Sigmoid colon (tissue), 7 donors: ENCODE data around the gene IL6ST. TPM values are rescaled to one million over a fixed set of nuclear protein-coding genes. Genes with fewer than 3 reads are reported as not detected.

ENCODE experiments used
- DNase-seq: peaks from one replicate; pipeline ENCODE4 v3.0.0-alpha.2; 2019
- H3K27ac ChIP-seq, 4 donors: fragments of 200-600 bp; sonication (generic); one replicate each; pipeline ENCODE4 v1.5.1; 2016 to 2019; ENCODE audit warnings: mild to moderate bottlenecking in 1 of 4
- H3K27me3 ChIP-seq, 3 donors: fragments of 200-600 bp; sonication (generic); one replicate each; pipeline ENCODE4 v1.5.1; 2019; ENCODE audit warnings: mild to moderate bottlenecking in 1 of 3
- H3K36me3 ChIP-seq, 4 donors: fragments of 200-600 bp; sonication (generic); one replicate each; pipeline ENCODE4 v1.5.1; 2016 to 2019
- H3K4me1 ChIP-seq, 4 donors: fragments of 200-600 bp; sonication (generic); one replicate each; pipeline ENCODE4 v1.5.1; 2017 to 2019
- H3K4me3 ChIP-seq, 4 donors: fragments of 200-600 bp; sonication (generic); one replicate each; pipeline ENCODE4 v1.5.1; 2017 to 2019; ENCODE audit warnings: mild to moderate bottlenecking in 2 of 4, moderate library complexity in 1 of 4
- H3K9me3 ChIP-seq, 4 donors: fragments of 200-600 bp in 3 of 4; sonication (generic) in 3 of 4; one replicate each; pipeline versions ENCODE4 v1.5.1 to v1.6.1; 2013 to 2019
- CTCF ChIP-seq, 4 experiments: fragments of 450-650 bp in 3 of 4; fragments of 200-600 bp in 1 of 4; IDR thresholded peaks; one replicate each; pipeline ENCODE4 v1.5.1; 2016 to 2019; ENCODE audit warnings: antibody characterized with exemption in 4 of 4, mild to moderate bottlenecking in 3 of 4, moderate library complexity in 2 of 4
- EP300 ChIP-seq, 4 donors: sonication (generic); formaldehyde crosslinking; IDR thresholded peaks; one replicate each; pipeline ENCODE4 v1.6.1; 2017; ENCODE audit warnings: antibody characterized with exemption in 4 of 4
- POLR2A ChIP-seq, 2 donors: fragments of 450-650 bp; IDR thresholded peaks; one replicate each; pipeline ENCODE4 v1.6.1; 2016; ENCODE audit warnings: antibody characterized with exemption in 2 of 2, mild to moderate bottlenecking in 2 of 2, moderate library complexity in 2 of 2
- POLR2AphosphoS5 ChIP-seq, 4 donors: sonication (generic); formaldehyde crosslinking; IDR thresholded peaks; one replicate each; pipeline ENCODE4 v1.6.1; 2017; ENCODE audit warnings: antibody characterized with exemption in 4 of 4
- WGBS, 2 donors: extraction: QIAGEN DNeasy Blood & Tissue Kit; methylation state at CpG; one replicate each; pipeline ENCODE4 v1.1.7; 2013; 5-methylcytosine and 5-hydroxymethylcytosine counted together
- intact Hi-C: fragments of 100-400 bp; cut with DNase I; formaldehyde crosslinking; loops from one replicate; pipeline ENCODE4 v1.15.1; 2023
- polyA plus RNA-seq, 3 donors: library from polyadenylated mRNA; stranded (reverse); fragments of 200-250 nt; gene quantifications; one replicate each; pipeline ENCODE4 v1.2.3, GENCODE V29; 2013
- total RNA-seq, 4 donors: library from RNA; depleted of rRNA; stranded (reverse); fragments of >200 nt; gene quantifications; one replicate each; pipeline ENCODE4 v1.1.0, GENCODE V29; 2016
- donor health status: healthy with polysubstance abuse.
- donor health status: Bipolar disorder and iron deficiency.
- donor health status: healthy.

IL6ST gene
- total and polyA plus RNA-seq, 7 donors = 7.4 to 373 (median 206) TPM

- no peaks in the 10 kb centered on the region for H3K4me1 ChIP-seq
- intact Hi-C loops = no loop called here
- no peaks in the 10 kb centered on the region for H3K36me3 ChIP-seq
- no peak for DNase-seq
- H3K27ac ChIP-seq = no peak overlapping the region
- no peak for TF ChIP-seq CTCF (IDR thresholded peaks at IDR 0.05)
- TF ChIP-seq POLR2AphosphoS5 (IDR thresholded peaks at IDR 0.05) = no peak
- no peak for TF ChIP-seq POLR2A (IDR thresholded peaks at IDR 0.05)
- TF ChIP-seq EP300 (IDR thresholded peaks at IDR 0.05) = no peak
- 91 to 95% methylated on average over 2 of the region's 2 CpGs for WGBS, 2 donors
- no peaks in the 10 kb centered on the region for H3K27me3 ChIP-seq
- H3K4me3 ChIP-seq = no peak overlapping the region
- H3K9me3 ChIP-seq = no peaks in the 10 kb centered on the region
These were observed 79.8 kb downstream of the IL6ST start for GRCh38 chr5:55914971-55915370.

- TF ChIP-seq POLR2A (IDR thresholded peaks at IDR 0.05) = no peak
- no peak for TF ChIP-seq EP300 (IDR thresholded peaks at IDR 0.05)
- no peak for TF ChIP-seq POLR2AphosphoS5 (IDR thresholded peaks at IDR 0.05)
- no peak for TF ChIP-seq CTCF (IDR thresholded peaks at IDR 0.05)
These were observed 81.0 kb downstream of the IL6ST start for GRCh38 chr5:55913466-55914413.

GRCh38 chr5:55911784-55912653 lies 82.7 kb downstream of the IL6ST start:
- no peaks in the 10 kb centered on the region for H3K9me3 ChIP-seq
- WGBS, 2 donors = 87 to 89% methylated on average over 2 of the region's 2 CpGs
- intact Hi-C loops = no loop called here
- TF ChIP-seq POLR2AphosphoS5 (IDR thresholded peaks at IDR 0.05) (no peak), EP300 (IDR thresholded peaks at IDR 0.05) (no peak), CTCF (IDR thresholded peaks at IDR 0.05) (no peak), POLR2A (IDR thresholded peaks at IDR 0.05) (no peak)
- H3K27ac ChIP-seq = no peak overlapping the region
- no peaks in the 10 kb centered on the region for H3K27me3 ChIP-seq
- H3K4me3 ChIP-seq = no peak overlapping the region
- no peaks in the 10 kb centered on the region for H3K36me3 ChIP-seq
- no peak for DNase-seq
- H3K4me1 ChIP-seq = no peaks in the 10 kb centered on the region

More at GRCh38 chr5:55913466-55914413, 81.0 kb downstream of the IL6ST start:
- Histone ChIP-seq H3K27me3 (no peaks in the 10 kb centered on the region), H3K9me3 (no peaks in the 10 kb centered on the region), H3K4me3 (no peak overlapping the region), H3K27ac (no peak overlapping the region), H3K4me1 (no peaks in the 10 kb centered on the region), H3K36me3 (no peaks in the 10 kb centered on the region)
- DNase-seq = no peak
- 90 to 94% methylated on average over 10 of the region's 10 CpGs for WGBS, 2 donors
- intact Hi-C loops = no loop called here

GRCh38 chr5:55908804-55909203 lies 86.0 kb downstream of the IL6ST start:
- no peak for TF ChIP-seq EP300 (IDR thresholded peaks at IDR 0.05)
- TF ChIP-seq POLR2A (IDR thresholded peaks at IDR 0.05) = no peak
- no peak for TF ChIP-seq CTCF (IDR thresholded peaks at IDR 0.05)
- no peak for TF ChIP-seq POLR2AphosphoS5 (IDR thresholded peaks at IDR 0.05)
- Histone ChIP-seq H3K9me3 (no peaks in the 10 kb centered on the region), H3K27ac (no peak overlapping the region), H3K4me1 (no peaks in the 10 kb centered on the region), H3K27me3 (no peaks in the 10 kb centered on the region), H3K4me3 (no peak overlapping the region), H3K36me3 (no peaks in the 10 kb centered on the region)
- no peak for DNase-seq
- intact Hi-C loops = no loop called here
- 51 to 91% methylated on average over 1 of the region's 1 CpG for WGBS, 2 donors
